ACC112 (cell line): Measurements from ENCODE around the gene LACTBL1.

Experiments used
- H2AFZ ChIP-seq: fragments of 200-600 bp; sonication (generic); one replicate; pipeline ENCODE4 v1.6.0; 2017; ENCODE audit warnings: antibody characterized with exemption, low read length; ENCODE audit not compliant: unreplicated experiment
- H3K27ac ChIP-seq: fragments of 200-600 bp; sonication (generic); 2 replicates; pipeline ENCODE4 v1.5.1; 2014; ENCODE audit warnings: low read depth, mild to moderate bottlenecking, antibody characterized with exemption, low read length, moderate library complexity
- H3K27me3 ChIP-seq: fragments of 200-600 bp; sonication (generic); 2 replicates; pipeline ENCODE4 v1.6.1; 2014; ENCODE audit warnings: mild to moderate bottlenecking, antibody characterized with exemption, low read length, moderate library complexity, mixed read lengths; ENCODE audit not compliant: insufficient read depth
- H3K36me3 ChIP-seq: fragments of 200-600 bp; sonication (generic); 2 replicates; pipeline ENCODE4 v1.6.1; 2016; ENCODE audit warnings: mild to moderate bottlenecking, antibody characterized with exemption, low read length, moderate library complexity, mixed read lengths; ENCODE audit not compliant: insufficient read depth
- H3K4me1 ChIP-seq: fragments of 200-600 bp; sonication (generic); one replicate; pipeline ENCODE4 v1.6.1; 2016; ENCODE audit warnings: low read length, mixed read lengths; ENCODE audit not compliant: insufficient read depth, unreplicated experiment, control insufficient read depth
- H3K4me3 ChIP-seq: fragments of 200-600 bp; sonication (generic); 2 replicates; pipeline ENCODE4 v1.5.1; 2014; ENCODE audit warnings: mild to moderate bottlenecking, low read depth, low read length
- H3K79me2 ChIP-seq: fragments of 200-600 bp; sonication (generic); one replicate; pipeline ENCODE4 v1.6.0; 2016; ENCODE audit warnings: low read length; ENCODE audit not compliant: control insufficient read depth, unreplicated experiment, insufficient read depth

The LACTBL1 gene

GRCh38 chr1:22976461-22977243 lies 4.0 kb upstream of the LACTBL1 start:
- Histone ChIP-seq H3K27me3 (no peaks in the 10 kb centered on the region; the same call in 1 of the 2 replicates), H3K79me2 (no peaks in the 10 kb centered on the region), H3K27ac (no peak overlapping the region), H3K36me3 (no peaks in the 10 kb centered on the region), H2AFZ (peak overlapping the region; percentile 93), H3K4me3 (peak overlapping the region; percentile 24; the same call in 1 of the 2 replicates), H3K4me1 (peaks cover 21% of the 10 kb centered on the region)

- Histone ChIP-seq H3K4me3 (peak overlapping the region; percentile 24; the same call in 1 of the 2 replicates), H3K27ac (peak overlapping the region; percentile 16; the same call in 1 of the 2 replicates), H3K4me1 (peaks cover 21% of the 10 kb centered on the region), H3K27me3 (peaks cover under 1% of the 10 kb centered on the region), H2AFZ (peak overlapping the region; percentile 93), H3K36me3 (no peaks in the 10 kb centered on the region), H3K79me2 (no peaks in the 10 kb centered on the region)
Observed at GRCh38 chr1:22976127-22976460, 3.4 kb upstream of the LACTBL1 start.

DNA sequence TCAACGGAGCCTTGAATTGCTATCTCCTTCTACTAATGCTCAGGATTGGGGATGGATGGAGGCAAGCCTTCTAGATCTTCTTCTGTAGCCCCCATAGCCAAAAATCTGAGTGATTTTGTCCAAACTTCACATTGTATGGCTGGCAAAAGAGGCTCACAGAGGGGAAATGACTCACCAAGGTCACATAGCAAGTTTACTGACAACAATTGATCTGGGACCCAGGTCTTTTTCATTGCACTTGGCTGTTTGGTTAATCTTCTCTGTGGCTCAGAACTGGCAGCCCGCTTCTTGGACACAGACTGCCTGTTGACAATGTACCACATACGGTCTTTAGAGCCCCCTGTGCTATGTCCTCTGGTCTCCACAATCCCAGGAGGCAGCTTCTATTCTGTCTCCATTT lies 3.0 kb upstream of the LACTBL1 start:
- Histone ChIP-seq H3K79me2 (no peaks in the 10 kb centered on the region), H3K36me3 (no peaks in the 10 kb centered on the region), H3K27me3 (peaks cover 5% of the 10 kb centered on the region), H3K4me3 (peak overlapping the region; percentile 24; the same call in 1 of the 2 replicates), H3K4me1 (peaks cover 21% of the 10 kb centered on the region), H3K27ac (peak overlapping the region; percentile 16; the same call in 1 of the 2 replicates), H2AFZ (peak overlapping the region; percentile 93)

GRCh38 chr1:22971611-22972405 lies 858 bp downstream of the LACTBL1 start:
- Histone ChIP-seq H3K4me1 (peaks cover 11% of the 10 kb centered on the region), H3K27me3 (peaks cover 29% of the 10 kb centered on the region), H3K27ac (no peak overlapping the region), H3K4me3 (no peak overlapping the region), H2AFZ (no peak overlapping the region), H3K36me3 (no peaks in the 10 kb centered on the region), H3K79me2 (no peaks in the 10 kb centered on the region)

GRCh38 chr1:22971161-22971560 lies 1.5 kb downstream of the LACTBL1 start:
- Histone ChIP-seq H3K4me1 (peaks cover 9% of the 10 kb centered on the region), H3K79me2 (no peaks in the 10 kb centered on the region), H2AFZ (no peak overlapping the region), H3K27ac (no peak overlapping the region), H3K27me3 (peaks cover 33% of the 10 kb centered on the region), H3K36me3 (no peaks in the 10 kb centered on the region), H3K4me3 (no peak overlapping the region)

GRCh38 chr1:22970096-22970495 lies 2.6 kb downstream of the LACTBL1 start:
- Histone ChIP-seq H3K27ac (no peak overlapping the region), H3K79me2 (no peaks in the 10 kb centered on the region), H3K4me1 (no peaks in the 10 kb centered on the region), H3K4me3 (no peak overlapping the region), H3K27me3 (peaks cover 33% of the 10 kb centered on the region), H2AFZ (no peak overlapping the region), H3K36me3 (no peaks in the 10 kb centered on the region)

DNA sequence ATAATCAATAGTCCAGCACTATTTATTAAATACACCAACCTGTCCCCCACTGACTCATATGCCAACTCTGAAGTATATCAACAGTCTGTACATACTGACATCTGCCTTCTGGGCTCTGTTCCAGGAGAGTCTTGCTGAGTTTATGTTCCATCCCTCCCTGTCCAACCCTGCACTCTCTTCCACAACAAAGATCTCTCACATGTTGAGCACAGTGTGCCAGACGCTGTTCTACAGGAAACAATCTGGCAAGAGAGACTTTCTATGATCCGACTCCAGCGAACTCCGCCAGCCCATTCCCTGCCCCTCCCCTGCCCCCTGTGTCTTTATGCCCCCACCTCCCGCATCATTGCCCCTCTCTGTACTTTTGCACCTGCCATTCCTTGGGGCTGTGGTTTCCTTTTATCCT lies 3.4 kb downstream of the LACTBL1 start:
- peaks cover 33% of the 10 kb centered on the region for H3K27me3 ChIP-seq

GRCh38 chr1:22967833-22968232 lies 4.8 kb downstream of the LACTBL1 start:
- H3K4me1 ChIP-seq = no peaks in the 10 kb centered on the region
- no peak overlapping the region for H2AFZ ChIP-seq
- H3K27ac ChIP-seq = no peak overlapping the region
- no peak overlapping the region for H3K4me3 ChIP-seq
- peaks cover 33% of the 10 kb centered on the region for H3K27me3 ChIP-seq
- H3K36me3 ChIP-seq = no peaks in the 10 kb centered on the region
- no peaks in the 10 kb centered on the region for H3K79me2 ChIP-seq

More for the DNA sequence above, 3.4 kb downstream of the LACTBL1 start:
- H3K27ac ChIP-seq = no peak overlapping the region
- H2AFZ ChIP-seq = no peak overlapping the region
- no peaks in the 10 kb centered on the region for H3K79me2 ChIP-seq
- no peaks in the 10 kb centered on the region for H3K36me3 ChIP-seq
- no peaks in the 10 kb centered on the region for H3K4me1 ChIP-seq
- no peak overlapping the region for H3K4me3 ChIP-seq

DNA sequence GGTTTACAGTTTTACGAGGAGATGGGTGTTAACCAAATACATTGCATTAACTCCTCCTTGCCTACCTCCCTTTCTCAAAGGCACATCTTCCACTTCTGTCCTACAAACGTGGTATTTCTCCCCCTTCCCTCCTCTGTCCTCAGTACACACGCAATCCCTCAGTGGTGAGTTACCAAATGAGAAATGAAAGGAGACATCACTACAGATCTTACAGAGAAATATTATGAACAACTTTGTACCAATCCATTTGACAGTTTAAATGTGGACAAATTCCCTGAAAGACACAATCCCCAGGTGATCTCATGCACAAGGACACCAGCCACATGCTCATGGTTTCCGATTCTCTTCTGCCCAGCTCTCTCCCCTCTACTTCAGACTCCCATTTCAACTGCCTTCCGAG lies 6.4 kb downstream of the LACTBL1 start:
- peaks cover 33% of the 10 kb centered on the region for H3K27me3 ChIP-seq
- H3K36me3 ChIP-seq = no peaks in the 10 kb centered on the region
- no peaks in the 10 kb centered on the region for H3K4me1 ChIP-seq
- H3K4me3 ChIP-seq = no peak overlapping the region
- no peak overlapping the region for H3K27ac ChIP-seq
- no peaks in the 10 kb centered on the region for H3K79me2 ChIP-seq
- H2AFZ ChIP-seq = no peak overlapping the region

GRCh38 chr1:22963044-22963677 lies 9.5 kb downstream of the LACTBL1 start:
- H3K4me1 ChIP-seq = no peaks in the 10 kb centered on the region
- no peak overlapping the region for H3K4me3 ChIP-seq
- no peaks in the 10 kb centered on the region for H3K79me2 ChIP-seq

More at GRCh38 chr1:22963044-22963677, 9.5 kb downstream of the LACTBL1 start:
- peaks cover 14% of the 10 kb centered on the region for H3K27me3 ChIP-seq
- no peaks in the 10 kb centered on the region for H3K36me3 ChIP-seq
- no peak overlapping the region for H2AFZ ChIP-seq
- H3K27ac ChIP-seq = no peak overlapping the region
